Activated effector memory CD4-positive, alpha-beta T cell treated with Interleukin-2 at 50 U/mL for 16 hours (primary cell): ENCODE measurements around the gene DPH5.
"Not testable (repeated sequence)": the region's sequence is repeated elsewhere in the genome, so short reads cannot be mapped to it uniquely, and the experiment has no call there.

Source experiments
- DNase-seq: peaks from one replicate; pipeline ENCODE4 v3.0.0-alpha.2; 2020

Gene DPH5, protein sequence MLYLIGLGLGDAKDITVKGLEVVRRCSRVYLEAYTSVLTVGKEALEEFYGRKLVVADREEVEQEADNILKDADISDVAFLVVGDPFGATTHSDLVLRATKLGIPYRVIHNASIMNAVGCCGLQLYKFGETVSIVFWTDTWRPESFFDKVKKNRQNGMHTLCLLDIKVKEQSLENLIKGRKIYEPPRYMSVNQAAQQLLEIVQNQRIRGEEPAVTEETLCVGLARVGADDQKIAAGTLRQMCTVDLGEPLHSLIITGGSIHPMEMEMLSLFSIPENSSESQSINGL

DNA sequence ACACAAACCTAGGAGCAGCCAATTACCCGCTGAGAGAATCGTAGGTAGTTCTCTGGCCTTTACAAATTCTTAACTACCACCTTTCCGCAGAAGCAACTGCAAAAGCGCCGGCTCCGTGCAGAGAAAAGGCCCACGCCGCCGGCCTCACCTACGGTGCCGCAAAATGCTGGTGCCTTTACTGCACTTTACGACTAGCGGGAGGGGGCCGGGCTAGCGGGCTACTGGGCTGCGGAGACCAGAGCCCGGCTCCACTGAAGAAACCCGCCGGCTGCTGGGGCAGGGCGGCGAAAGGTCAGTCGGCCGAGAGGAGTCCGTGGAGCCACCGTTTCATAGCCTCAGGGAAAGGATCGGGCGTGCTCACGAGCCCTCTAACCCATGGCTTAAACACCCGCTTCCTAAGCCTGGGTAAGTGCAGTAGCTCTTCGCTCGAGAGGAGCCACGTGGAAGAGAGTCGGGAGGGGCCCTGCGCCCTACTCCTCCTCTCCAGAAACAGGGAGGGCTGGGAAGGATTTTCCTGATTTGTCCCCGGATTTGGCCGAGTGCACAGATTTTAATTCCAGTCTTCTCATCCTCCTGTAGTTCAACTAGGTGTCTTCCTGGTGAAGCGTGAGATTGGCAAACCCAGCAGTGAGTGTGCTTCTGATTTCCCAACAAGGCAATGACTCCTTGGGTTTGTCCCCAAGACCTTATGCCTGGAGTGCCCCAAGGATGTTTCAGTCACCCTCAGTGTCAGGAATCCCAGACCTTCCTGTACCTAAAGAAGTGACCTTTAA lies at the start of gene DPH5:
Gene DPH5, minus strand, starts transcription at position 128 of the 773 bp plus-strand sequence. CDS start 341 bp downstream, outside the sequence.
- DNase-seq, result peak; percentile 81

DNA sequence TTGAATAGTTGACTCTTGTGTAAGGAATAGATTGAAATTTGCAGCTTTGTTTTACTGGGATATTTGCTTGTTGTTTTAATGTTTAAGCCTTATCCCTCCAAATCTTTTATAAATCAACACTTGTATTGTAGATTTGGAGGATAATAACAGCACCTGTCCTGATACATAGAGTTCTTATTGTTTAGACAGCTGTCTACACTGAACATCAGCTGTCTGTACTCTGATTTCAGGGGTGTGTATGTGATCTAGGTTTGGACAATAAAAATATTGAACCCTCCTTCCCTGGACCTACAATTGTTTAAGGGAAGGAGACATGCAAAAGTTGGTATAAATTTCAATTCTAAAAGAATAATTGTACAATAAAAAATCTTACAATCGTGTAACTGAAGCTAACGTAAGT lies 48.3 kb upstream of the DPH5 start:
- no peak for DNase-seq

DNA sequence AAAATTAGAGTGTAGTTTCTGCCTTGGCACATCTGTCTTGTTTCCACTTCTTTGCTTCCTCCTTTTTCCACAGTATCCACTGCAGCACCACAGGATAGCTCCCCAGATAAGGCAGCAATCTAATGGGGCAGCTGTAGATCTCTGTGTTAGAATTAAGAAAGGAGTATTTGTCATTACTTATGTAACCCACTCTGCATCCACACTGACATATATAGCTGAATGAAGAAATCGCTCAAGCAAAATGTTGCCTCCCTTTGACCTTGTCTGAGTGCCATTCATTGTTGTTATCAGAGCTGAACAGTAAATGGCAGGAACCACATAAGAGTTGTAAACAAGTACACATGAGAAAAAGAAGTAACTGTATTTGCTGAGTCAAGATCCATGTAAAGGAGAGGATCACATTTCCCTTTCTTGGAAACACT lies 45.9 kb upstream of the DPH5 start:
- no peak for DNase-seq

DNA sequence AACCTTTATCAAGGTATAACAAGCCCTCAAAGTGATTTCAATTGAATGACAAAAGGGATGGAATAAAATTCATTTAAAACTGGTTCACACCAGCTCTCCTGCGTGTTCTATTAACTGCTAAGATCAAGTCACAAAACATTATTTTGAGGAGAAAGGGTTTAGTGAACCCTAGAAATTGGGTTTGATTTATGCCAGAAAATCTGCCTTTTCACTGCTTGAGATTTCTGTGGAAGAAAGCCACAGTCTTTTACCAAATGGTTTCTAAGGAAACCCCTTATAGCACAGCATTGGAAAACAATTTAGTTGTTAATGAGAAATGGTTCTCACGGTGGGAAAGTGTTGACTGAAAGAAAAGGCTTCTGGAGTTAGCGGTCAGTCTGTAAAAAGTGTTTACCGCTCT lies 43.6 kb upstream of the DPH5 start:
- no peak for DNase-seq

DNA sequence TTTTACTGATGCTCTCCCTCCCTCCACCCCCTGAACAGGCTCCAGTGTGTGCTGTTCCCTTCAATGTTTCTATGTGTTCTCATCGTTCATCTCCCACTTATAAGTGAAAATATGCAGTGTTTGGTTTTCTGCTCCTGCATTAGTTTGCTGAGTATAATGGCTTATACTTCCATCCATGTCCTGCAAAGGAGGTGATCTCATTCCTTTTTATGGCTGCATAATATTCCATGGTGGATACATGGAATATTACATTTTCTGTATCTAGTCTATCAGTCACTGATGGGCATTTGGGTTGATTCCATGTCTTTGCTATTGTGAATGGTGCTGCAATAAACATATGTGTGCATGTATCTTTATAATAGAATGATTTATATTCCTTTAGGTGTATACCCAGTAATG lies 41.4 kb upstream of the DPH5 start:
- not testable (repeated sequence) for DNase-seq

DNA sequence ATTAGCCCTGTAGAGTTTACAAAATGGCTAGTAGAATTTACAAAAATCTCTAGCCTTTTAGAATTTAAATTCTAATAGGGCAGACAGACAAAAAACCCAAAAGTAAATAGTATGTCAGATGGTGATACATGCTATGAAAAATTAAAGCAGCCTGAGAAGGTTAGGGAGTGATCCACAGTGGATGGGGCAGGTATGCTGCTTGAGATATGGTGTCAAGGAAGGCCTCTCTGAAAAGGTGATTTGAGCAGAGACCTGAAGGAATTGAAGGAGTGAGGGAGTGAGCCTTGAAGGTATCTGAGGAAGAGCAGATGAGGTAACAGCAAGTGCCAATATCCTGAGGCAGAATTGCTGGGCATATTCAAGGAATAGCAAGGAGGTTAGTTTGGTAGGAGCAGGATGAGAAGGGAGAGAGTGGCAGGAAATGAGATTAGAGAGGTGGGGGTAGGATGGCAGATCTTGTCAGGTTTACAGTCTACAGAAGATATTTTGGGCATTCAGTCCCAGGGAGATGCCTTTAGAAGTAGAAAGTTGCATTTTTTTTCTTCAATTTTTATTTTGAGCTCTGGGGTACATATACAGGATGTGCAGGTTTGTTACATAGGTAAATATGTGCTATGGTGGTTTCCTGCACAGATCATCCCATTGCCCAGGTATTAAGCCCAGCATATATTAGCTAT lies 40.8 kb upstream of the DPH5 start:
- DNase-seq, result no peak

DNA sequence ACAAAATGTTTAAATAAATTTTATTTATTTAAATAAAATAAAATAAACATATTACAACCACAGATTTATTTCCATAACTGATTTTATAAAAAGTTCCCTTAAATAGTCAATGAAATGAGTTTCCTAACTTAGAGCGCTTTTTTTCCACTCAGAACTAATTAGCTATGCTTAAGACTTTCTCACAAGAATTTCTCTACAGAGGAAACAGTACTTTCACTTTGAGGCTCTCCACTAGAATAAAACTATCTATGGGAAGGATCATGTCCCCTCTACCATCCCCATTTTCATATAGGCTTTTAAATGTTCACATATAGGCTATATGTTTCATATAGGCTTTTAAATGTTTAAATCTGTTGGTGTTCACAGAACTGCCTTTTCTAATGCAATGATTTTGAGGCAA lies 40.0 kb upstream of the DPH5 start:
- DNase-seq, result no peak

DNA sequence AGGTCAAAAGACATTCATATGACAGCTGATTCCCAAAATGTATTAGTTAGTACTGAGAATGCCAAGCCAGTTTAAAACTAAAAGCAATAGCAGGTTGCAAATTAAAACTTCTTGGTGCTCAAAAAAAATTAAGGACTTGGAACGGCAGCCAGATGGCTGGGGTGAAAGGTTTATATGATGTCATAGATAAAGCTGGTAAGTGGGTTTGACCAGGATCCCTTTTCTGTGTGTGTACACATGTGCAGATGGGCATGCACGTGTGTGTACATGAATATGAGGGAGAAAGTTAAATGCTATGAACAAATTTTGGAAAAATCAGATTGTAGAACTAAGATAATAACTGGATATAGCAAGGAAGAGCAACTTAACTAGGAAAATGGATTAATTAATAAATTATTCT lies 39.1 kb upstream of the DPH5 start:
- no peak for DNase-seq

DNA sequence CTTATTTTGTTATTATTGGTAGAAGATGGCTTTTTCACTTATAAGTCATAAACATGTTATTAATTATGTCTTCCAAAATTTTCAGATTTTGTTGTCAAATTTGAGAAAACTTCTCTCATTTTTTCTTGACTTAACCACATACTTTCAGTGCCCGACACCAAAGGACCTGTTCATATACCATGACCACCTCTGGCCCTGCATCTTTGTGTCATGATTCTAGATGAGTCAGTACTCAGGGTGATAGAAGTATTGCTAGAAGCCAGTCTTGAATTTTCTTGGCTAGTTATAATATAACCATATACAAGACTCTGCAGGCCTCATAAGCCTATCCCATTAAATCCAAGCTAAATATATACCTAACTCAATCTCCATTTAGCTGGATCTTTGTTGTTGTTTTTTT lies 35.4 kb upstream of the DPH5 start:
- DNase-seq, result no peak

DNA sequence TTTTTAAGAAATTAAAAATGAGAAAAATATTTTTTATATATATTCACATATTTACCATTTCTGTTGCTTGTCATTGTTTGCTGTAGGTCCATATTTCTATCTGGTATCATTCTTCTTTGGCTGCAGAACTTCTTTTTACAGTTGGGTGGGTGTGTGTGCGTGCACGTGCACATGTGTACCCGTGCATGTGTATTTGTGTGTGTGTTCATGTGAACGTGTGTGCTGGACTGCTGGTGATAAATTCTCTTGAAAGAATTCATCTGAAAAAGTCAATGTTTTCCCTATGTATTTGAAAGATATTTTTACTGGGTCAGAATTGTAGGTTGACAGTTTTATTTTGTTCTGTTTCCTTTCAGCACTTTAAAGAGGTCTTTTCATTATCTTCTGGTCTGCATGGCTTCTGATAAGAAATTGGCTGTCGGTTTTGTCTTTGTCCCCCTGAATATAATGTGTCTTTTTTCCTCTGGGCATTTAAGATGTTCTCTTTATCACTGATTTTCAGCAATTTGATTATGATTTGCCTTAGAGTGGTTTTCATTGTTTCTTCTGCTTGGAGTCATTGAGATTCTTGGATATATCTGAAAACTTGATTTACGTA lies 34.5 kb upstream of the DPH5 start:
- no peak for DNase-seq

DNA sequence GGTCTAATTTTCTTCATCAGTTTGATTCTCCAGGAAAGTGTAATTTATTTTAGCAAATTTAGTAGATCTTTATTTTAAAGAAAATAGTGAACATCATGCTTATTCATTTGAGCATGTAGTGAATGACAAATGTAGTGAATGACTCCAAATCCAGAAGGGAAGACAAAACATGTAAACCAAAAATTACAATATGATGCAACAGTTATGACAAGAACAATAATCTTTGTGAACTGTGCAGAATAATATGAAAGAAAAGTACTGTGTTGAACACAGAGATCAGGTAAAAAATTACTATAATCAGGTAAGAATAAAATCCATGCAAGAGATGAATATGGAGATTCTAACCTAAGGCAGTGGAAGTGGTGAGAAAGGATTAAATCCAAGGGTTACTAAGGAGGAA lies 30.0 kb upstream of the DPH5 start:
- DNase-seq, result no peak

DNA sequence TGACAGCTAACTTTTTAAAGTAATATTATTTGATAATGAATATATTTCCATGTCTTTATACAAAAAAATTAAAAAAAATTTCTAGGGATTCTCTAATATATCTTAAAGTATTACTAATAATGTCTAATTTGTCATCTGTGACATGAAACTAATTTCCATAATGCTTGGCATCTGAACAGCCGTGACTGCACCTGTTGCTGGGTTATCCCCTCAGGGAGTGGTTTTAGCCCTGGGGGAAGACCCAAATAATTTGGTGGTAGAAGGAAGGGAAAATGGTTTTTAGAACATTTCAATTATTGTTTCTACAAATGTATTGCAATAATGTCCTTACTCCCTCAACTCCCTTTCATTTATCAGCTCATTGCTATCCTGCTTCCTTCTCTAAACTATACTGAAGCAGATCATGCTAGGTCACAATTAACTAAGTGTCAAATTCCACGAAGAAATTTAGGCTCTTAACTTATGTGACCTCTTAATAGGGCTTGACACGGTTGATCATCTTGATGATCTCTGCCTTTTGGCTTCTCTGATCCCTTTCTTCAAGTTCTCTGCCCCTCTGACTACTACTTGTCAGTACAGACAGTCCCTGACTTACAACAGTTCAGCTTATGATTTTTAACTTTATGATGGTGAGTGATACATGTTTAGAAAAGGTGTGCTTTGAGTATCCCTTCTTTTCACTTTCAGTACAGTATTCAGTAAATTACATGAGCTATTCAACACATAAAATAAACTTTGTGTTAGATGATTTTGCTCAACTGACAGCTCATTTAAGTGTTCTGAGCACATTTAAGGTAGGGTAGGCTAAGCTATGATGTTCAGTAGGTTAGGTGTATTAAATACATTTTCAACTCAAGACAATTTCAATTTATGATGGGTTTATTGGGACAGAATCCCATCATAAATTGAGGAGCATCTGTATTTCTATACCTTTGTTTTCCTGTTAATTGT lies 26.4 kb upstream of the DPH5 start:
- DNase-seq, result no peak

DNA sequence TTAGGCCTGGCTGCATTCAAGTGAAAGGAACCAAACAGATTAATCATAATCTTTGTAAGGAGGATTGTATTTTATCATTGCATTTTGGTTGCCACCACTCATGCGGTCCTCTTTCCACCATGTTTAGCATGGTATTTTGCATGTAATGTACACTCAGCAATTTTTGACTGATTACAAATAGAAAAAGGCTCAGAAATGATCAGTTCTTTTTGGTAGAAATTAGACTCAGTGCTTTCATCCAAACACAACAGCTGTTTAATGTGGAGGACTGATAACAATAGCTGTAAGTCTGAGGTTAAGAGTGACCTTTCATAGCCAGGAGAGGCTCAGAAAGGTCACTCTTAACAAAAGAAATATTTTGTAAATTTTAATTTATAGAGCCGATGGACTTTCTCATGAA lies 25.3 kb upstream of the DPH5 start:
- DNase-seq, result no peak

DNA sequence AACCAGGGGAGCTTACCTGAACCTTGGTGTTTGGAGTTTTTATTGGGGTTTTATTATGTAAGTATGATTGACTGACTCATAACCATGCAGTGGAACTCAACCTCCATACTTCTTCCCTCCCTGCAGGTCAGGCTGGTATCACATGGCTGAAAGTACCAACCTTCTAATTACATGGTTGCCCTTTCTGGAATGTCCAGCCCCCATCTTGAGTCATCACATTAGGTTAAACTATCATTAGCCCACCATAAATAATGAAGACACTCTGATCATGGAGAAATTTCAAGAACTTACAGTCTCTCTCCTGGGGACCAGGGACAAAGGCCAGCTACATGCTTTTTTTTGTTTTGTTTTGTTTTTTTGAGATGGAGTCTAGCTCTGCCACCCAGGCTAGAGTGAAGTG lies 19.2 kb upstream of the DPH5 start:
- DNase-seq, result no peak

DNA sequence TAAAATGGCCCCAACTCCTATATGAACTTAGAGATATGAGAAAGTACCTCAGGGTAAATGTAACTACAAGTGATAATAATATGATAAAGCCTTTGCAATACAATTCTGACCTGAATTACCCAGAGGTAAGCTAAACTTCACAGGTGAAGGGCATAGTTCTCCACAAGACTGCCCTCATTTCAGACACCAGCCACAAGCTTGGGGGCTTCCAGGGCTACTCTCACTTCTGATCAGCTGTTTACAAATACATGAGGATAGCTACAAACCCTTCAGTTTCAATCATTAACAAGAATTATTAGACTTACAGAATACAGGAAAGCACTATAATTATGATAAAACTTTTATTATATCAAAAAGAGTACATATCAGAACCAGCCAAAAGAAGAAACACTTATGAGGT lies 18.7 kb upstream of the DPH5 start:
- DNase-seq, result no peak

DNA sequence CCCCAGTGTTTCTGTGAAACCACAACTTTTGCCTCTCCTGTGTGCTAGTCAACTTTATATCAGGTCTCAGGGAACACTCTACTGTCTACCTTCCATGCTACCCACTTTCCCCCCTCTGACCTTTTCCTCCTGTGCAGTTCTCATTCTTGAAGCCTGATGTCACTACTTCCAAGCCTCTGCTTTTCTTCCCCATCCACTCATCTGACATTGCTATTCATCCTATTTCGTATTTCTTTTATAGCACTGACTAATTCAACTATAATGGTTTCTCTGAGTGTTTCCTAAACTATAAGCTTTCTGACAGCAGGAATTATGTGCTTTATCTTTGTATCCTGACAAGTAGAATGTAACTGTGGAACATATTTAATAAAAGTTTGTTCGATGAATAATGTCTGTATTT lies 18.2 kb upstream of the DPH5 start:
- DNase-seq, result no peak

DNA sequence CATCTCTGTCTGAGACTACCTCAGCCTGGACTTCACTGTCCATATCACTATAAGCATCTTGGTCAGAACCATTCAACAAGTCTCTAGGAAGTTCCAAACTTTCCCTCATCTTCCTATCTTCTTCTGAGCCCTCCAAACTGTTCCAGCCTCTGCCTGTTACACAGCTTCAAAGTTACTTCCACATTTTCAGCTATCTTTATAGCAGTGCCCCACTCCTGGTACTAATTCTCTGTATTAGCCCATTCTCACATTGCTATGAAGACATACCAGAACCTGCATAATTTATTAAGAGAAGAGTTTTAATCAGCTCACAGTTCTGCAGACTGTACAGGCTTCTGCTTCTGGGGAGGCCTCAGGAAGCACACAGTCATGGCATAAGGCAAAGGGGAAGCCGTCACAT lies 15.7 kb upstream of the DPH5 start:
- DNase-seq, result no peak

DNA sequence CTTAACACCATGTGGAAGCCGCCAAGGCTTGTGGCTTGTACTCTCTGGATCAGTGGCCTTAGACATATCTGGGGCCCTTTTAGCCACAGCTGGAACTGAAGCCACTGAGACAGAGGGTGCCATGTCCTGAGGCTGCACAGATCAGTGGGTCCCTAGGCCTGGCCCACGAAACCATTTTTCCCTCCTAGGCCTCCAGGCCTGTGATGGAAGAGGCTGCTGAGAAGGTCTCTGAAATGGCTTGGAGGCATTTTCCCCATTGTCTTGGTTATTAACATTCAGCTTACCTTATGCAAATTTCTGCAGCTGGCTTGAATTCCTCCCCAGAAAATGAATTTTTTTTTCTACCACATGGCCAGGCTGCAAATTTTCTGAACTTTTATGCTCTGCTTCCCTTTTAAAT lies 15.1 kb upstream of the DPH5 start:
- no peak for DNase-seq

DNA sequence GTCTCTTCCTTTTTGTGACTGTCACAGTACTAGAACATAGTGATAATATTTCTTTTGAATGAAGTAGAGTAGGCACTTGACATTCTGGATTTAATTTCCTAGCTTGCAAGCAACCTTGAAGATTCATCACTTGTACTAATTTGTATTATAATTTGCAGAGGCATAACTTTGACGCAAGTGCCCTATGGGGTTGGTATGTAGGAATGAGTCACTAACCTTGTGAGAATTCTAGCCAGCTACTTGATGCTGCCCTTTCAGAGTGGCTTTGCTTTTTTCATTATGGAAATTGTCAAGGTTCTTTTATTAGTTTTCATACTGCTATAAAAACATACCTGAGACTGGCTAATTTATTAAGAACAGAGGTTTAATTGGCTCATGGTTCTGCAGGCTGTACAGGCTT lies 13.7 kb upstream of the DPH5 start:
- no peak for DNase-seq

DNA sequence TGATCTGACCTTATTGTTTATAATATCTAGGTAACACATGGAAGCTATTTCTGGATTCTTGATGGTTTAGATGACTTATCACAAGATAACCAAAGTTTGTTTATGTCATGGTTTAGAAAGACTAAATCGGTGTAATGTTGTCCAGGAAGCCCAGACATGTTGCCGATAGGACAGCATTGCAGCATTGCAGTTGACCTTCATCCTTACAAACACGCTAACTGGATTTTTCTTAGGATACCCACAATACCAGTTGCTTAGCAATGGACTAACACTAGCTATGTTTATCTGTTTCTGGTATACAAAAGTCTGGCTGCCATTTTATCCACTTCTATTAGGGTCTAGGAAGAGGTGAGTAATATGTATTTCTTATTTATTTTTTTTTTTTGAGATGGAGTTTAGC lies 11.7 kb upstream of the DPH5 start:
- DNase-seq, result no peak

DNA sequence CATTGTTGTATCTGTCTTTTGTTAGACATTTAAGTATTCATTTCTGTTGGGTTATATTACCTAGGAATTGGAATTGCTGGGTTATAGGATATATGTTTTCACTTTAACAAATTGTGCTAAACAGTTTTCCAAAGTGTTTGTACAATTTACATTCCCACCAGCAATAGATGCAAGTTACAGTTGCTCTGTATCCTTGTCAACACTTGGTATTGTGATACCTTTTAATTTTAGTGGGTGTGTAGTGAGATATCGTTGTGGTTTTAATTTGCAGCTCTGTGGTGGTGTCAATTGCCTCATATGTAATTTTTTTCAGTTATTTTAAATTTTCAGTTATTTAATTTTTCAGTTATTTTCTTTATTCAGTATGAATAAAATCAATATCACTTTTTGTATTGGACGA lies 7.4 kb upstream of the DPH5 start:
- DNase-seq, result no peak

DNA sequence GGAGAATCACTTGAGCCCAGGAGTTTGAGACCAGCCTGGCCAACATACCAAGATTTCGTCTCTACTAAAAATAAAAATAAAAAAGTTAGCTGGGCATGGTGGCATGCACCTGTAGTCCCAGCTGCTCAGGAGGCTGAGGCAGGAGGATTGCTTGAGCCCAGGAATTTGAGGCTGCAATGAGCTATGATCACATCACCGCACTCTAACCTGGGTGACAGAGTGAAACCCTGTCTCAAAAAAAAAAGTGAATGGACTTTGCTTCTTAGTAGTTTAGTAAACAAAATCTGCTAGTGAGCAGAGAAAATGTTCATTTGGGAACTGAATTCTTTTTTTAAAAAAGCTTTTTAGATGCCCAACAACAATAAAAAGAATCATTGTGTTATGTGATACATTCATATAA lies 6.5 kb upstream of the DPH5 start:
- DNase-seq, result not testable (repeated sequence)

DNA sequence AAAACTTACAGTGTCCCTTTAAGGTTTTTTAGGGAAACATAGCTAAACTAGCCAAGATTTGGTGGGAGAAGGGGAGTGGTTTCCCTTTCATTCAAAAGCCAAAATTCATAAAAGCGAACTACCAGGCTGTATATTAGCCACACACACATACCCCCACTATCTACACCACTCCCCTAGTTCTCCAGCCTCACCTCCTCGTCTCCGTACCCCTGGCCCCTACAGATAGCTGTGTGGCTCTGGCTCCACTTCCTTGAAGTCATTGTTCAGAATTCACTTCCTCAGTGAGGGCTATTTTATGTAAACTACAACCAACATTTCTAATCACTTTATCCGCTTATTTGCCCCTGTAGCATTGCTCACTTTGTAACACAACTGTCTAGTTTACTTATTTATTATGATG lies 5.3 kb upstream of the DPH5 start:
- DNase-seq, result no peak
